ENCODE data around the gene DNLZ.

DNA sequence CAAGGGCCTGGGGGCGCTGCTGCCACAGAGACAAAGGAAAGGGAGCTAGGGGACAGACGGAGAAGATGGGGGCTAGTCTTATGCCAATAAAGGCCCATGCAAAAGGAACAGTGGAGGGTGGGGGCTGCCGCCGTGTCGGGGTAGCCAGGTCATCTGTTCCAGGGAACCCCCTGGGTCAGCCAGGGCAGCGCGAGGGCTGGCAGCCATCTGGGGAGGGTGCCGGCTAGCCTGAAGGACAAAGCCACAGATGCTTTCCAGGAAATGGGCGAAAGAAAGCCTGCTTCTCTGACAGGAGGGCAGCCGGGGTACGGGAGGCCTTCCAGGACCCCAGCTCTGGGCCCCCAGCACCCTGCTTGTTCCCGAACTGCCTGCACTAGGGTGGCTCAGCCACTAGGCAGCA is 11.6 kb upstream of the DNLZ start:
- TF ChIP-seq POLR2A (IDR thresholded peaks at IDR 0.05) = no peak
- TF ChIP-seq, protein P1, sequence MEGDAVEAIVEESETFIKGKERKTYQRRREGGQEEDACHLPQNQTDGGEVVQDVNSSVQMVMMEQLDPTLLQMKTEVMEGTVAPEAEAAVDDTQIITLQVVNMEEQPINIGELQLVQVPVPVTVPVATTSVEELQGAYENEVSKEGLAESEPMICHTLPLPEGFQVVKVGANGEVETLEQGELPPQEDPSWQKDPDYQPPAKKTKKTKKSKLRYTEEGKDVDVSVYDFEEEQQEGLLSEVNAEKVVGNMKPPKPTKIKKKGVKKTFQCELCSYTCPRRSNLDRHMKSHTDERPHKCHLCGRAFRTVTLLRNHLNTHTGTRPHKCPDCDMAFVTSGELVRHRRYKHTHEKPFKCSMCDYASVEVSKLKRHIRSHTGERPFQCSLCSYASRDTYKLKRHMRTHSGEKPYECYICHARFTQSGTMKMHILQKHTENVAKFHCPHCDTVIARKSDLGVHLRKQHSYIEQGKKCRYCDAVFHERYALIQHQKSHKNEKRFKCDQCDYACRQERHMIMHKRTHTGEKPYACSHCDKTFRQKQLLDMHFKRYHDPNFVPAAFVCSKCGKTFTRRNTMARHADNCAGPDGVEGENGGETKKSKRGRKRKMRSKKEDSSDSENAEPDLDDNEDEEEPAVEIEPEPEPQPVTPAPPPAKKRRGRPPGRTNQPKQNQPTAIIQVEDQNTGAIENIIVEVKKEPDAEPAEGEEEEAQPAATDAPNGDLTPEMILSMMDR (IDR thresholded peaks at IDR 0.05) = no peak
